HG02642 (cell line): ENCODE results near the gene MED26.

Experiments used
- ATAC-seq: cut with Tn5 transposase; IDR thresholded peaks from one replicate; pipeline ENCODE4 v1.9.1; 2021; ENCODE audit warnings: mild to moderate bottlenecking; ENCODE audit not compliant: unreplicated experiment, poor library complexity

Gene MED26

DNA sequence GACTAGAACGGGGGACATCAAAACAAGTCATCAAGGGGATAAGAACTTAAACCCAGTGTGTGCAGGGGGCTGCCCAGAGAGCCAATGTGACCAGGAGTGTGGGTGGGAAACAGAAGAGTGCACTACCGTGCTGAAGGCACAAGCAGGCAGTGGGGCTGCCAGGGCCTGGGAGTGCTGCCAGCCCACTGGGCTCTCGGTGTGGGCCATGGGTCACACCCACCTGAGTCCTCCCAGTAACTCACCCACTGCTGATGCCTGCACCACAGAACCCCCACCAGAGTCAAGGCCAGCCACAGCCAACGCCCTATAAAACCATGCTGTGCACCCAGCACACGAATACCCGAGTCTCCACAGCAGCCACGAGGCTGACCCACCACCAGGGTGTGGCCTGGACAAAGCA, 8.5 kb downstream of the MED26 start:
- no peak for ATAC-seq

- no peak for ATAC-seq
These were observed 9.8 kb downstream of the MED26 start for GRCh38 chr19:16618248-16618647.

DNA sequence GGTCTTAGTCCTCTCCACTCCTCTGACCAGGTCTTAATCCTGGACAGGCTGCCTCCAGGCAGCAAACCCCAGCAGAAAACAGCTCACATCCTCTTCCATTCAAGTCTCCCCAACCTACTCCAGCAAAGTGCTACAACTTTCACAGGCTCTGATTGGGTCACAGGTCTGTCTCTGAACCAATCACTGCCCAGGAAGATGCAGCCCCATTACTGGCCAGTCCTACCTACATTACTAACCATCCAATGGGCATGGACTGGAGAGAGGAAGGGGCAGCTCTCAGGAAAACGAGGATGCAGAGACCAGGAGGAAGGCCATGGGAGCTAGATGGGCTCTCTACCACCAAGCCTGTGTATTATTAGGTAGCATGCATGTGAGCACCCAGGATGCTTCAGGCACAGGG, 12.2 kb downstream of the MED26 start:
- ATAC-seq, result no peak

- no peak for ATAC-seq
These were observed 13.1 kb downstream of the MED26 start for GRCh38 chr19:16614941-16615340.

- ATAC-seq, result no peak
These were observed 14.2 kb downstream of the MED26 start for GRCh38 chr19:16613841-16614240.

- no peak for ATAC-seq
These were observed 15.4 kb downstream of the MED26 start for GRCh38 chr19:16612636-16613035.

DNA sequence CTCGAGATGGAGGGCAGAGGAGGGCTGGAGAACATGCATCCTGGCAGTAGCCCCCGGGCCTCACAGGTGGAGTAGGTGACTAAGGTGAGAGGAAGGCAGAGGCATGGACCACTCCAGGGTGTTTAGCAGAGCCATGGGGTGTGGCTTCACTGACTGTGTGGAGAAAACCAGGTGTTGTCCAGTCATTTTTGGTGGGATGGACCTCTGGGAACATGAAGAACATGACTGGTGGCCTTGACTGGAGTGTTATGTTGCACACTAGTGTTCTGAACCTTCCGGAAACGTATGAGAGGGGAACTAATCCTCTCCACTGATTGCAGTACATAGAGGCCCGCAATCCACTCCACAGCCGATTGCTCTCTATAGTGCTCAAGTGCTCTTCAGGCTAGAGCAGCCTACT, 16.9 kb downstream of the MED26 start:
- no peak for ATAC-seq

GRCh38 chr19:16609511-16610200, 18.3 kb downstream of the MED26 start:
- ATAC-seq, result no peak

- ATAC-seq, result no peak
These were observed 19.7 kb downstream of the MED26 start for GRCh38 chr19:16608290-16608739.

- ATAC-seq, result no peak
These were observed 20.2 kb downstream of the MED26 start for GRCh38 chr19:16607819-16608218.

DNA sequence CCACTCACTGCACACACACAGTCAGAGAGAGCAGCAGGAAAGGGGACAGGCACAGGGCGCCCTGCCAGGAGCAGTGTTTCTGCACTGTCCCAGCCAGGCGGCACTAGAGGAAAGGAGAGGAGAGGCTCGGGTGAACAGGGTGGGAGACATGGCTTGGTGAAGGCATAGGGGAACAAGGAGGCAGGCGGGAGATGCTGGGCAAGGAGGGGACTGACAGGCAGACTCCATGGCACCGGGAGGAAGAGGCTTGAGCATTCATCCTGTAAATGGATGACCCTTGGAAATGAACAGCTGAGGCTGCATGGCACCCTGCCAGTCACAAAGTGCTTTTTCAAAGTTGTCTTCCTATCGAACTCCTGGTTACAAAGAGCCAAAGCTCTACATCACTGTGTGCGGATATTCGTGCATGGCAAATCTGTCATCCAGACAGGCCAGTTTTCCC, 22.4 kb downstream of the MED26 start:
- ATAC-seq, result no peak

GRCh38 chr19:16605115-16605514, 22.9 kb downstream of the MED26 start:
- no peak for ATAC-seq

DNA sequence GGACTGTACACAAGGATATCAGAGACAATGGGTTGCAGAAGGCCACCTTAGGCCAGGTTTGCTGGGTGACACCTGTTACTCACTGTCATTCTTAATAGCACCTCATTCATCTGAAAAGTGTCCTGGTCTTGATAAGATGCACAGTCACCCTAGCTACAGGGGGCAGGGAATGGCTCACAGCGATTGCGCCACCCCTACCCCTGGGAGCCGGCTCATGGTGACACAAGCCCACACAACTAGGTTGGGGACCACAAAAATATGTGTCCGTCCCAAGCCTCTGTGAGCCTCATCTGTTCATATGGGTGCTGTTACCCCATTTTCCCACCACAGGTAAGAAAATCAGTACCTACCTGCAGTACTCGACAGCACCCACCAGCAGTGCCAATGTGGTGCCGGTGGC, 23.4 kb downstream of the MED26 start:
- no peak for ATAC-seq

GRCh38 chr19:16603090-16603489, 24.9 kb downstream of the MED26 start:
- ATAC-seq, result no peak

DNA sequence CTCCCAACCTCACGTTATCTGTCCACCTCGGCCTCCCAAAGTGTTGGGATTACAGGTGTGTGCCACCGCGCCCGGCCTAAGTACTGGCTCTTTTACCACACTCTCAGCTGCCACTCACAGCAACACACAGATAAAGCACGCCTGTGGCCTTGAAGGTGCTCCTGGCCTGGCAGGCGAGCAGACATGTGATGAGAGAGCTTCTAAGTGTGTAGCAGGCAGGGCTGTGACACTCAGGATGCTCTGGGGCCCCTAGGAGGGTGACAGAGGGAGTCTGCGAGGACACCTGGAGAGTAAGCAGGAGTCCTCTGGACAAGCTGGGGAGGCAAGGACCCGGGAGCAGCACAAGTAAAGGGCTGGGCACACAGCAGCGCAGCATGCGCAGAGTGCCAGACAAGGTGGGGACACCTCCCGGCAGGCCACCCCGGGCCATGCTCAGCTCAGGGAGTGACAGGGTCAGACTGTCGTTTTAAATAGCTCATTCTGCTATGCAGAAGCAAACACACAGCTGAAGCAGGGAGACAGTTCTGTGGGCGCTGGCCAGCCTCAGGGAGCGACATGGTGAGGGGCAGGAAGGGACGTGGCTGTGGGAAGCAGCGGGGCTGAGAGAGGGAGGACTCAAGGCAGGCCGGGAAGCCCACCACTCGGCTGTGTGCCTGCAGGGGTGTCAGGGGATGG, 26.5 kb downstream of the MED26 start:
- ATAC-seq, result no peak

DNA sequence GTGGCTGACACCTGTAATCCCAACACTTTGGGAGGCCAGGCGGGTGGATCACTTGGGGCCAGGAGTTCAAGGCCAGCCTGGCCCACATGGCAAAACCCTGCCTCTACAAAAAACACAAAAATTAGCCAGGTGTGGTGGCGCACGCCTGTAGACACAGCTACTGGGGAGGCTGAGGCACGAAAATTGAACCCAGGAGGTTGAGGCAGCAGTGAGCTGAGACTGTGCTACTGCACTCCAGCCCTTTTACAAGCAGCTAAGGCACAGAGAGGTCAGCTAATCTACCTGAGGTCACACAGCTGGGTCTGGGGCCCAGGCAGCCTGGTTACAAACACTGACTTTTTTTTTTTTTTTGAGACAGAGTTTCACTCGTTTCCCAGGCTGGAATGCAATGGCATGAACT, 27.2 kb downstream of the MED26 start:
- ATAC-seq, result no peak

GRCh38 chr19:16599655-16600346, 28.2 kb downstream of the MED26 start:
- no peak for ATAC-seq

- ATAC-seq, result no peak
These were observed 29.2 kb downstream of the MED26 start for GRCh38 chr19:16598848-16599247.

GRCh38 chr19:16596399-16596798, 31.6 kb downstream of the MED26 start:
- no peak for ATAC-seq

GRCh38 chr19:16595097-16595496, 32.9 kb downstream of the MED26 start:
- no peak for ATAC-seq

DNA sequence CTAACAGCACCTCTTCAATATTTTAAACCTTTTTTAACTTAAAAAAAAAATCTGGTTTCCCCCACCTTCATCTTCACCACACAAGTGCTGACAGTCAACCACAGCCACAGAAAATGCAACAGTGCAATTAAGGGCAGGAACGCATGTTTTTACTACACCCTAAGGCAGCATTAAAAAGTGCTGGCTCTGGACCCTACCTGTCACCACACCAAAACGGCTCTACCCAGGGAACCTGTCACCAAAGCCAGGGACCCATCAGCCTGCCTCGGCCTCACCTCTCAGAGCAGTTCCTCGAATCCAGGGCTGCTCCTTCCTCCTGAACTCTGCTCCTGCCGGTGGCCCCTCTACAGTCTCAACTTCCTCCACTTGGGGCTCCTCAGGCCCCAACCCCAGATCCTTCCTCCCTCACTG, 33.3 kb downstream of the MED26 start:
- no peak for ATAC-seq
